ENCODE measurements around the gene MMP14.
"Not testable (repeated sequence)": the region's sequence is repeated elsewhere in the genome, so short reads cannot be mapped to it uniquely, and the experiment has no call there.

MMP14 gene

DNA sequence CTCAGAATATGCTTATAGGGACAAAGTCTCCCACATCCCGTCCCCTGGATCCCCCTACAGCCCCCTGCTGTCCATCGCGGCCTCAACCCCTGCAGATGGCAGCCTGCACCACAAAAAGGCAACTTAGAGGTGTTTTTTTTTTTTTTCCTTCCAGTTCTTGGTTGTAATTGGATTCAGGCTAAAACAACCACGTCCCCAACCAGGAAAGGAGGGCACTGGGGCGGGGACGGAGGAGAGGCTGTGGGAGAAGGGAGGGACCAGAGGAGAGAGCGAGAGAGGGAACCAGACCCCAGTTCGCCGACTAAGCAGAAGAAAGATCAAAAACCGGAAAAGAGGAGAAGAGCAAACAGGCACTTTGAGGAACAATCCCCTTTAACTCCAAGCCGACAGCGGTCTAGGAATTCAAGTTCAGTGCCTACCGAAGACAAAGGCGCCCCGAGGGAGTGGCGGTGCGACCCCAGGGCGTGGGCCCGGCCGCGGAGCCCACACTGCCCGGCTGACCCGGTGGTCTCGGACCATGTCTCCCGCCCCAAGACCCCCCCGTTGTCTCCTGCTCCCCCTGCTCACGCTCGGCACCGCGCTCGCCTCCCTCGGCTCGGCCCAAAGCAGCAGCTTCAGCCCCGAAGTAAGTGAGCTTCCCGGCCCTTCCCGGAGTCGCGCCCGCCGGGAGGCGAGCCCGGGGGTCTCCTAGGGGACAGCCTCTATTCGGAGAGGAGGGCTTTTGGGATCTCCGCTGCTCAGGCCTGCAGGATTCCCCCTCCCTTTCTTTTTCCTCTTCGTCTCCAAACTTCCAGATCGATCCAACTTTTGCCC lies at the start of gene MMP14:
TSS of gene MMP14 (plus strand) at position 285 of the 813 bp plus-strand sequence. CDS start at position 518, 233 bp downstream.
- peak; percentile 91 for DNase-seq

DNA sequence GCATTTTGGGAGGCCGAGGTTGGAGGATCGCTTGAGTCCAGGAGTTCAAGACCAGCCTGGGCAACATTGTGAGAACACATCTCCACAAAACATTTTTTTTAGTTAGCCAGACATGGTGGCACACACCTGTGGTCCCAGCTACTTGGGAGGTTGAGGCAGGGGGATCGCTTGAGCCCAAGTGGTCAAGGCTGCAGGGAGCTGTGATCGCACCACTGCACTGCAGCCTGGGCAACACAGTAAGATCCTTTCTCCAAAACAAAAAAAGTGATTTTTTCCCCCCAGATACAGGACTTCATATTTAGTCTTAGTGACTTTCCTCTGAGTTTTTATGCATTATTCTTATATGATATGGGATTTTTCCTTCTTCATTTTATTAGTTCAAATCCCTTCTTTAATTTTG lies 49.7 kb upstream of the MMP14 start:
- no peak for DNase-seq

DNA sequence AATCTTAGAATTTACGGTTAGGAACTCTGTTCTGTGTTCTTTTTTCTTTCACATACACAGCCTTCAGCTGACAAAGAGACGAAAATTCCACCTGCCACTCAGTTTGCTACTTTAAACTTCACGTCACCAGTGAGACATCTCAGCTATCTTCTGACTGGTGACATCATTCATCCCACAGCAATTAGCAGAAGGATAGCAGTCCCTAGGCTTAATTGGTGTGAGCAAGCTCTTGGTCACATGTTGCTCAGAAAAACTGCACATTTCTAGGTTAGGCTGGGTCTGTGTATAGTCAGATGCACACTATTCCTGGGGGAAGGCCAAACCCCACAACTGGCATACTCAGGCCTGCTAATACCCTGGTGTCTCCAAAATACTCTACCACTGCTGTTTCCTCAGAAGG lies 45.1 kb upstream of the MMP14 start:
- DNase-seq, result peak; percentile 53

GRCh38 chr14:22792158-22792557 lies 44.2 kb upstream of the MMP14 start:
- no peak for DNase-seq

DNA sequence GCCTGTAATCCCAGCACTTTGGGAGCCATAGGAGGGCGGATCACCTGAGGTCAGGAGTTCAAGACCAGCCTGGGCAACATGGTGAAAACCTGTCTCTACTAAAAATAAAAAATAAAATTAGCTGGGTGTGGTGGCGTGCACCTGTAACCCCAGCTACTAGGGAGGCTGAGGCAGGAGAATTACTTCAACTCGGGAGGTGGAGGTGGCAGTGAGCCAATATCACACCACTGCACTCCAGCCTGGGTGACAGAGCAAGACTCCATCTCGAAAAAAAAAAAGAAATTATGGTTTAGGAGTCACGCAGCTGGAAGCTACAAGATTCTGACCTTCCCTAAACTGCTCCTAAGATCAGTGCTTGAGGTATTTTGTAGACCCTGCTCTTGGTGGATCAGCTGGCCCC lies 42.8 kb upstream of the MMP14 start:
- not testable (repeated sequence) for DNase-seq

- no peak for DNase-seq
Observed at GRCh38 chr14:22793976-22794375, 42.4 kb upstream of the MMP14 start.

DNA sequence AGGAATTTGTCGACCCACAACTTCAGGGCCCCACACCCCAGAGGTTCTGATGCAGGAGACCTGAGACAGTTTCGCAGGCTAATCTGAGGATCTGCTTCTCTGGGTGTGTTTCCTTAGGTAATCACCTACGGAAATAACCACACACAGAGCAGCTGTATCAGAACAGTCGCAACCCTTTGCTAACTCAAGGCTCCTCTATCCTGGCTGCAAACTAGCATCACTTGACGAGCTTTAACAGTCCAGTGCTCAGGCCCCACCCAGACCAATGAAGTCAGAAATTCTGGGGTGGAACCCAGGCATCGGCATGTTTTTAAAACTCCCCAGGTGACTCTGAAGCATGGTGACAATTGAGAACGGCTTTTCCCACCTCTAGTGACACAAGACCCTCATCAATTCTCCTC lies 41.8 kb upstream of the MMP14 start:
- no peak for DNase-seq

GRCh38 chr14:22796087-22796707 lies 40.2 kb upstream of the MMP14 start:
- DNase-seq, result no peak

DNA sequence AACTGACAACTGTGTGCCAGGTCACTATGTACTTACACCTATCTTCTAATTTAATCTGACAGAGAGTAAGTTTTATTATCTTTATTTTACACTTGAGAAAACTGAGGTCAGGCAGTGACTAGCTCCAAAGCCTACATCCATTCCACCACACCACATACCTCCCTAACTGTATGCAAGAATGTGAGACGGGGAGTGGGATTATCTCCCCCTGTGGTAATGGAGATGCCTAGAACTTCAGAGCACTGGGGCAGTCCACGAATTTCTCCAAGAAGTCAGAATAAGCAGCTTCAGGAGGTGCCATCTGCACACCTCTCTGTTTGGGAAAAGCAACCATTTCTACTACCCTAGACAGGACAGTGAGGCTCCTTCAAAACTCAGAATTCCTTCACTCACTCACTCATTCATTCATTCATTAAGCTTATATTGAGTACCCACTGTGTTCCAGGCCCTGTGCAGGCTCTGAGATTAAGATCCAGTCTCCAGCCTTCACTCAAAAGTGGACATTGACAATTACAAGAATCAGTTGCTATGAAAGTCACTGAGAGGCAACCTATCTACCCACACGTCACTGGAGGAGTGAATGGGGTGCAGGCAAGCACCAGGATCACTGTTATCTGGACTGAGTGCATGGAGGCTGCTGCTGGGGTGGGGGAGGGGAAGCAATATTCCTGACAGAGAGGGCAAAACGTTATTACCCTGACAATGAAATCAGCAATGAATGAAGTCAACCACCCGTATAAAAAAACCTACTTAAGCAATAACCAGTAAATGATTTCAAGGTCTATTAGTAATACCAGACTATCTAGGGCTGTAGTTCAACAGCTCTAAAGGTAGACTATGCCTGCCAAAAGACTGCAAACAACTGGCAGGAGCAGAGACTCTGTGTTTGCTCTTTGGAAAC lies 39.1 kb upstream of the MMP14 start:
- DNase-seq, result no peak

- no peak for DNase-seq
Observed at GRCh38 chr14:22798528-22798927, 37.9 kb upstream of the MMP14 start.

DNA sequence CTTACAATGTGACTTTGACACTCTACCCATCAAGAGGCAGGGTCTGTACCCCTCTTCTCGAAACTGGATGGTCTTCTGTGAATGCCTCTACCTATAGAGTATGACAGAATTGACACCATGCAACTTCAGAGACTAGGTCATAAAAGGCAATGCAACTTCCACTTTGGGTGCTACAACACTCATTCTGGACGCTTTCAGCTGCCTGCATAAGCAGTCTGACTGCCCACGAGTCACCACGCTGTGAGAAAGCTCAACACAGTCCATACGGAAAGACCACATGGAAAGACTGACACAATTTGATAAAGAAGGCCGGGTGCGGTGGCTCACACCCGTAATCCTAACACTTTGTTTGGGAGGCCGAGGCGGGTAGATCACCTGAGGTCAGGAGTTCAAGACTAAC lies 36.0 kb upstream of the MMP14 start:
- no peak for DNase-seq

GRCh38 chr14:22801716-22802115 lies 34.7 kb upstream of the MMP14 start:
- no peak for DNase-seq

- DNase-seq, result no peak
Observed at GRCh38 chr14:22802860-22803686, 33.3 kb upstream of the MMP14 start.

GRCh38 chr14:22803687-22803974 lies 32.8 kb upstream of the MMP14 start:
- DNase-seq, result no peak

- DNase-seq, result not testable (repeated sequence)
Observed at GRCh38 chr14:22805235-22805634, 31.1 kb upstream of the MMP14 start.

- DNase-seq, result no peak
Observed at GRCh38 chr14:22807432-22808087, 28.8 kb upstream of the MMP14 start.

DNA sequence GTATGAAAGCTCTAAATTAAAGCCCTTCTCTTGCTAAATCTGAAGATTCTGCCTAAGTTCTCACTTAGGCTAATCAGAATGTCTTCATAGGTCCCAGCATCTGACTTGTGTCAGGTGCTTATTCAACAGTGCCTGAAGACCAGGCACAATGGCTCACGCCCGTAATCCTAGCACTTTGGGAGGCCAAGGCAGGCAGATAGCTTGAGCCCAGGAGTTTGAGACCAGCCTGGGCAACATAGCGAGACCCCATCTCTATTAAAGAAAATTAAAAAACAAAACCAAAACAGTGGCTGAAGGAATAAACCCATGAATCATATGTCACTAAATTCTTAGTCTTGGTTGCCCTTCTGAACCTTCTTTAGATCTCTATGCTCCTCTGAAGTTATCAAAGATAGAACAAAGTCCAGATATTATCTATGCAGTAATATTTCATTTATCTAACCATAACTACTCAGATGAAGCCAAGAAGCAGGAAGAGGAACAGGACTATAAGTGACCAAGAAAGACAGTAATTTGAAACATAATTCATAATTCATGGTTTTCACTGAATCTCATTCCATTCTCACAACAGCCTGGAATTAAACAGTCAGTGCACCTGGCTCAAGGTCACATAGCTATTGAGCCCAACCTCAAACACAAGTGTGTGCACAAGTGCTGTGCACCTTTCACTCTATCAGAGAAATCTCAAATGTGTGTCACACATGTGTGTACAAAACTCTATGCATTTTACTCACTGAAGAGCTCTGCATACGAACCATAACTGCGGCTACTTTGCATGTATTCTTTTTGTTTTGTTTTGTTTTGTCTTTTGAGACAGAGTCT lies 27.8 kb upstream of the MMP14 start:
- DNase-seq, result no peak

GRCh38 chr14:22811722-22812121 lies 24.7 kb upstream of the MMP14 start:
- no peak for DNase-seq

DNA sequence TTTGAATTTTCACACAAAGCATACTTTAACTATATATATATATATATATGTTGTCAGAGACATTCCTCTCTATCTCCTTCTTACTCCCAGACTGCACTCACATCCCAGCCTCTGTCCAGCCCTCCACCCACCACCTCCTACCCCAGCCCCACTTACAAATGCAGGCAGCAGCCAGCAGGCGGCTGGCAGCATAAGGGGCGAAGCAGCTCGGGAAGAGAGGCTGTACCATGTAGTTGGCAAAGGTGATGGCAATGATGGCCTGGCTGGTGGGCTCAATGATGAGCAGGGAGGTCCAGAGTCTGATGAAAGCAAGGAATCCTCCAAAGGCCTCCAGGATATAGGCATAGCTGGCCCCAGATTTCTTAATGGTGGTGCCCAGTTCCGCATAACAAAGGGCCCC lies 23.6 kb upstream of the MMP14 start:
- DNase-seq, result no peak

DNA sequence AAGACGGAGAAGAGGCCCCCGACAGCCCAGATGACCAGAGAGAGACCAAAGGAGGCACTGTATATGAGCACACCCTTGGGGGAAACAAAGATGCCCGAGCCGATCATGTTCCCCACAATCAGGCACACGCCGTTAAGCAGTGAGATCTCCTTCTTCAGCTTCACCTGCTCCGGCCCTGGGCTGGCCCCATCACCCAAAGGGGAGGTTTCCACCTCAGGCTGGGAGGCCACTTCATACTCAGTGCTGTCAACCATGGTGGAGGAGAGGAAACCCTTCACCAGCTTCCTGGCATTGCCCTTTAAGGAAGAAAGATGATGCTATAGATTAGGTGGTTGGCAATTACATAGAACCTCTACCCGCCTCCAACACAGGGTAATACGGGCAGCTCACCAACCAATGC lies 23.2 kb upstream of the MMP14 start:
- no peak for DNase-seq

DNA sequence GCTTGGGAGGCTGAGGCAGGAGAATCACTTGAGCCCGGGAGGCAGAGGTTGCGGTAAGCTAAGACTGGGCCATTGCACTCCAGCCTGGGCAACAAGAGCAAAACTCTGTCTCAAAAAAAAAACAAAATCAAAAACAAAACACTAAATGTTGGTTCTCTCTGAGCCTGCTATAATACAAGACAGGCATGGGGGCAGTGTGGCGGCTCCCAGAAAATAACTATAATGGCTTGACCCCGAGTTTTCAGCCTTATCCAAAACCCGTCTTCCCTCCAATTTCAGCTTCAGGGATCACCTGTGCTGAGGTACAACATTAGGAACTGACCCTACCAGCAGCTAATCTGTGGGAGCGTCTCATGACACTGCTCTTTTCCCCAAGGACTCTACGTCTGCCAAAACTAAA lies 22.0 kb upstream of the MMP14 start:
- DNase-seq, result no peak

All from fibroblast of skin of right quadriceps (primary cell).